ENCODE data around the gene TSHZ1. TPM values are rescaled to one million over a fixed set of nuclear protein-coding genes. Genes with fewer than 3 reads are reported as not detected.
A peak's percentile ranks its signal among the peaks of the same experiment; 100 is the strongest.

Gene TSHZ1
- total RNA-seq, 1 experiment from 2014 or later, result 7.3 TPM

- DNase-seq (ENCODE audit: low read depth), result peak; percentile 30
Measured at GRCh38 chr18:75269124-75269680, 58.6 kb downstream of the TSHZ1 start.

- no peak for DNase-seq (ENCODE audit: low read depth)
Measured at GRCh38 chr18:75269696-75270095, 59.1 kb downstream of the TSHZ1 start.

- no peak for DNase-seq (ENCODE audit: low read depth)
Measured at GRCh38 chr18:75271952-75272351, 61.4 kb downstream of the TSHZ1 start.

- DNase-seq (ENCODE audit: low read depth), result no peak
Measured at GRCh38 chr18:75273817-75274216, 63.2 kb downstream of the TSHZ1 start.

- no peak for DNase-seq (ENCODE audit: low read depth)
Measured at GRCh38 chr18:75275226-75275625, 64.6 kb downstream of the TSHZ1 start.

GRCh38 chr18:75276818-75277609 lies 66.4 kb downstream of the TSHZ1 start:
- peak; percentile 35 for DNase-seq (ENCODE audit: low read depth)

GRCh38 chr18:75277610-75277928 lies 67.0 kb downstream of the TSHZ1 start:
- DNase-seq (ENCODE audit: low read depth), result no peak

GRCh38 chr18:75279381-75279780 lies 68.8 kb downstream of the TSHZ1 start:
- no peak for DNase-seq (ENCODE audit: low read depth)

GRCh38 chr18:75280427-75281280 lies 70.1 kb downstream of the TSHZ1 start:
- peak; percentile 27 for DNase-seq (ENCODE audit: low read depth)

- DNase-seq (ENCODE audit: low read depth), result no peak
Measured at GRCh38 chr18:75282746-75283145, 72.1 kb downstream of the TSHZ1 start.

GRCh38 chr18:75283731-75284130 lies 73.1 kb downstream of the TSHZ1 start:
- no peak for DNase-seq (ENCODE audit: low read depth)

- DNase-seq (ENCODE audit: low read depth), result no peak
Measured at GRCh38 chr18:75284566-75284965, 74.0 kb downstream of the TSHZ1 start.

- DNase-seq (ENCODE audit: low read depth), result no peak
Measured at GRCh38 chr18:75285876-75286275, 75.3 kb downstream of the TSHZ1 start.

- DNase-seq (ENCODE audit: low read depth), result no peak
Measured at GRCh38 chr18:75287006-75287405, 76.4 kb downstream of the TSHZ1 start.

GRCh38 chr18:75287700-75288099 lies 77.1 kb downstream of the TSHZ1 start:
- no peak for DNase-seq (ENCODE audit: low read depth)

- no peak for DNase-seq (ENCODE audit: low read depth)
Measured at GRCh38 chr18:75289761-75290160, 79.2 kb downstream of the TSHZ1 start.

GRCh38 chr18:75290737-75291358 lies 80.3 kb downstream of the TSHZ1 start:
- no peak for DNase-seq (ENCODE audit: low read depth)

- DNase-seq (ENCODE audit: low read depth), result no peak
Measured at GRCh38 chr18:75291460-75291859, 80.9 kb downstream of the TSHZ1 start.

- DNase-seq (ENCODE audit: low read depth), result peak; percentile 26
Measured at GRCh38 chr18:75293591-75293990, 83.0 kb downstream of the TSHZ1 start.

GRCh38 chr18:75297731-75298130 lies 87.1 kb downstream of the TSHZ1 start:
- no peak for DNase-seq (ENCODE audit: low read depth)

GRCh38 chr18:75304678-75305557 lies 94.3 kb downstream of the TSHZ1 start:
- no peak for DNase-seq (ENCODE audit: low read depth)
